Gastrocnemius medialis (tissue), 4 donors: ENCODE measurements around the gene JCAD. TPM values are rescaled to one million over a fixed set of nuclear protein-coding genes. Genes with fewer than 3 reads are reported as not detected.
A peak's percentile ranks its signal among the peaks of the same experiment; 100 is the strongest.
"Not testable (repeated sequence)": the region's sequence is repeated elsewhere in the genome, so short reads cannot be mapped to it uniquely, and the experiment has no call there.

Experiments used
- ATAC-seq, 2 donors: fragments of 150-250 bp; one replicate each; pipeline ENCODE4 v1.9.1; 2016
- DNase-seq, 2 donors: peaks; one replicate each; pipeline ENCODE4 v3.0.0-alpha.2; 2019
- H3K27ac ChIP-seq, 4 donors: fragments of 200-600 bp; sonication (generic); 1 replicate in 1 of 4; 2 replicates in 3 of 4; pipeline ENCODE4 v1.5.1; 2016 to 2018; ENCODE audit warnings: mild to moderate bottlenecking in 2 of 4, moderate library complexity in 1 of 4
- H3K27me3 ChIP-seq, 3 donors: fragments of 200-600 bp; sonication (generic) in 2 of 3; 1 replicate in 1 of 3; 2 replicates in 2 of 3; pipeline versions ENCODE4 v1.5.1 to v1.6.0; 2016 to 2019; ENCODE audit warnings: mild to moderate bottlenecking in 1 of 3, moderate library complexity in 1 of 3
- H3K36me3 ChIP-seq, 2 donors: fragments of 200-600 bp; sonication (generic) in 1 of 2; one replicate each; pipeline ENCODE4 v1.5.1; 2017 to 2018
- H3K4me1 ChIP-seq, 2 donors: fragments of 200-600 bp; sonication (generic) in 1 of 2; one replicate each; pipeline ENCODE4 v1.5.1; 2016 to 2017; ENCODE audit warnings: mild to moderate bottlenecking in 2 of 2
- H3K4me3 ChIP-seq, 4 donors: fragments of 200-600 bp; sonication (generic) in 3 of 4; 1 replicate in 1 of 4; 2 replicates in 3 of 4; pipeline ENCODE4 v1.5.1; 2016 to 2019; ENCODE audit warnings: mild to moderate bottlenecking in 2 of 4
- H3K9me3 ChIP-seq, 3 donors: fragments of 200-600 bp; sonication (generic) in 2 of 3; 1 replicate in 1 of 3; 2 replicates in 2 of 3; pipeline ENCODE4 v1.5.1; 2016 to 2019
- POLR2A ChIP-seq, 2 donors: fragments of 450-650 bp; IDR thresholded peaks; one replicate each; pipeline ENCODE4 v1.6.1; 2017; ENCODE audit warnings: antibody characterized with exemption in 2 of 2, mild to moderate bottlenecking in 2 of 2, moderate library complexity in 2 of 2
- in situ Hi-C, 4 donors: fragments of 200-750 bp; cut with MboI; loops; one replicate each; pipeline versions ENCODE4 v1.15.0 to v1.8.0; 2017; ENCODE audit warnings: low sequenced_read_pairs in 4 of 4
- intact Hi-C: fragments of 100-400 bp; cut with DNase I; formaldehyde crosslinking; loops from one replicate; pipeline ENCODE4 v1.15.1; 2023; ENCODE audit warnings: low total_unique reads
- total RNA-seq, 4 donors: library from RNA; depleted of rRNA; stranded (reverse); fragments of >200 nt; gene quantifications; one replicate each; pipeline versions ENCODE4 v1.1.0 to v1.2.3, GENCODE V29; 2016
- TF ChIP-seq, protein P1 (sequence below), 5 experiments: fragments of 450-650 bp in 3 of 5; fragments of 200-600 bp in 2 of 5; sonication (generic) in 2 of 5; IDR thresholded peaks in 4 of 5; conservative IDR thresholded peaks in 1 of 5; 1 replicate in 4 of 5; 2 replicates in 1 of 5; pipeline ENCODE4 v1.5.1; 2016 to 2019; ENCODE audit warnings: antibody characterized with exemption in 5 of 5, mild to moderate bottlenecking in 3 of 5, moderate library complexity in 3 of 5

JCAD gene
- total RNA-seq, 4 donors from 2014 or later: 6.0 to 12.1 (median 6.5) TPM

DNA sequence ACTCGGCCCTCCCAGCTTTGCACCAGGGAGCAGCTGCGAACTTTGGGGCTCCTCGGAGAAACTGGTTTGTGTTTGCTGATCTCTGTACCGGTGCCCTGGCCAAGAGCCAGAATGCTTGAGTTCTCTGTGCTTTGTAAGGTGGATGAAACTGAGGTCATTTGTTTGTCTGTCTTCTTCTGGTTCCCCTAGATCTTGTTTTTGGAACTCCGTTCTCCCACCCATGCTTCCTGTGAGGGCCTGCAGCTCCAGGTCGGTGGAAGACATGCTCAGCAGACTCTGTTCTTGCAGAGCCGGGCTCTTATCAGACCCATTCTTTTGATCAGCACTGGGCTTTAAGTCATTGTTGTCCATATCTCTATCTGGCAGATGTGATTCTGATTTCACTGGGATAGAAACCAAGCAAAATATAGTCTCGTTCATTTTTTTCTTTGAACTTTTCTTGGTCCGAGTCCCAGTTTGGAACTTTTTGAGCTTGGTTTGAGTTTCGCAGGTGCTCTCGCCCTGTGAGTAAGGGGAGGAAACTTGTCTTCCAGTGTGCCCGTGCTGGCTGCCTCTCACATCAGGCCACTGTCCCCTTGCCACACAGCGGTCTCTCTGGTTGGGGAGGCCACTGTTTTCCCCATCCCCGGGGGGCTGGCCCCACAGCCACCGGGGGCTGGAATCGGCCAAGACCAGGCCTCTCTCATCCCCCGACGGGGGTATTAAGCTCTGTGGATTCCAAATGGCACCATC is 31.2 kb downstream of the JCAD start:
- no peaks in the 10 kb centered on the region for H3K27me3 ChIP-seq
- no peak overlapping the region for H3K4me3 ChIP-seq
- H3K36me3 ChIP-seq: no peaks in the 10 kb centered on the region
- DNase-seq (peak in 1 of 2 donors; percentile 23), ATAC-seq (peak; percentile 63 to 70)
- no peaks in the 10 kb centered on the region for H3K9me3 ChIP-seq
- TF ChIP-seq, protein P1, sequence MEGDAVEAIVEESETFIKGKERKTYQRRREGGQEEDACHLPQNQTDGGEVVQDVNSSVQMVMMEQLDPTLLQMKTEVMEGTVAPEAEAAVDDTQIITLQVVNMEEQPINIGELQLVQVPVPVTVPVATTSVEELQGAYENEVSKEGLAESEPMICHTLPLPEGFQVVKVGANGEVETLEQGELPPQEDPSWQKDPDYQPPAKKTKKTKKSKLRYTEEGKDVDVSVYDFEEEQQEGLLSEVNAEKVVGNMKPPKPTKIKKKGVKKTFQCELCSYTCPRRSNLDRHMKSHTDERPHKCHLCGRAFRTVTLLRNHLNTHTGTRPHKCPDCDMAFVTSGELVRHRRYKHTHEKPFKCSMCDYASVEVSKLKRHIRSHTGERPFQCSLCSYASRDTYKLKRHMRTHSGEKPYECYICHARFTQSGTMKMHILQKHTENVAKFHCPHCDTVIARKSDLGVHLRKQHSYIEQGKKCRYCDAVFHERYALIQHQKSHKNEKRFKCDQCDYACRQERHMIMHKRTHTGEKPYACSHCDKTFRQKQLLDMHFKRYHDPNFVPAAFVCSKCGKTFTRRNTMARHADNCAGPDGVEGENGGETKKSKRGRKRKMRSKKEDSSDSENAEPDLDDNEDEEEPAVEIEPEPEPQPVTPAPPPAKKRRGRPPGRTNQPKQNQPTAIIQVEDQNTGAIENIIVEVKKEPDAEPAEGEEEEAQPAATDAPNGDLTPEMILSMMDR (IDR thresholded peaks at IDR 0.05 in 4 of 5, conservative IDR thresholded peaks at IDR 0.05 in 1 of 5): no peak
- no peak for TF ChIP-seq POLR2A (IDR thresholded peaks at IDR 0.05)
- in situ Hi-C loops (no loop called here), intact Hi-C loops (no loop called here)
- H3K27ac ChIP-seq: peak overlapping the region; percentile 57 to 81 (median 69)
- H3K4me1 ChIP-seq: peaks cover 0 to 13% of the 10 kb centered on the region in 2 donors

DNA sequence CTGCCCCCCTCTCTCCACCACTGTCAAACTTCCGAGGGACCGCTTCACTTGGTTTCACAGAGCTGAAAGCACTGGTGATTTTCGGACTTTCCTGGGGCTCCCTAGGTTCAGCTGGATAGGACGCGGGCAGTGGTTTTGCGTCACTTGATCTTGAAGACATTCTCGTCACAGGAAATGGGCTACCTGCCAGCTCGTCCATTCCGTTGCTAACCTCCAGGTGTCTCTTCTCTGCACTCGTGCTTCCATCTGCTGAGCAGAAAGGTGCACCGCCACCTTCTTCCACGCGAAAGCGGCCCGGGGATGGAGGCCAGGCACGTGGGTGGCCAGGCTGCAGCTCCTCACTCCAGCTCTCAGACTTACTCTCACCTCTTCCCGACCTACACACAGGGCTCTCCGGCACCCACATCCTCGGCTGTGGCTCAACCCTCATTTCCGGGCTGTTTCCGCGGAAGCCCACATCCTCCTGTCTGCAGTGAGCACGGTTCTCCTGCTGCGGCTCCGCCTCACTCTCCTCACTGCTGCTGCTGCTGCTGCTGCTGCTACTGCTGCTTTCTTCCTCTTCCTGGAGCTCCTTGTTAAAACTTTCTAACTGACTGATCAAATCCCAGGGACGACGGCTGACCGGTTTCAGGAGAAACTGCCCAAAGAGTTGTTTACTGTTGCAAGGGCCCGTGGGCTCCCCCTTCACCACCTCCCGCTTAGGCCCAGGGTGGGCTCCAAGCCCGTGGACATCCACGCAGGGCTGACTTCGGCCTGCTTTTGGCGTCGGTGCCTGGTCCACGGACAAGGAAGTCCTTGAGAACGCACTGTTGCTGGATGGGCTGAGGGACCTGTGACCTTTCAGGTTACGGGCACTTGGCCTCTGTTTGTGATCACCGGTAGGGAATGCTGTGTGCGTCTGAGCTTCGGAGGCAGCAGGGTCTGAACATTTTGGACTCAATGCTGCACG is 32.1 kb downstream of the JCAD start:
- ATAC-seq (no peak), DNase-seq (peak in 1 of 2 donors; percentile 25)
- Histone ChIP-seq H3K27me3 (no peaks in the 10 kb centered on the region), H3K36me3 (no peaks in the 10 kb centered on the region), H3K27ac (peak overlapping the region; percentile 24 to 74 (median 58)), H3K4me1 (peaks cover 0 to 13% of the 10 kb centered on the region in 2 donors), H3K9me3 (no peaks in the 10 kb centered on the region), H3K4me3 (no peak overlapping the region)
- TF ChIP-seq, protein P1 (IDR thresholded peaks at IDR 0.05 in 4 of 5, conservative IDR thresholded peaks at IDR 0.05 in 1 of 5): peak in 1 of 5 experiments; percentile 8
- peak in 1 of 2 donors; percentile 9 for TF ChIP-seq POLR2A (IDR thresholded peaks at IDR 0.05)
- intact Hi-C loops: no loop called here
- in situ Hi-C loops: no loop called here

DNA sequence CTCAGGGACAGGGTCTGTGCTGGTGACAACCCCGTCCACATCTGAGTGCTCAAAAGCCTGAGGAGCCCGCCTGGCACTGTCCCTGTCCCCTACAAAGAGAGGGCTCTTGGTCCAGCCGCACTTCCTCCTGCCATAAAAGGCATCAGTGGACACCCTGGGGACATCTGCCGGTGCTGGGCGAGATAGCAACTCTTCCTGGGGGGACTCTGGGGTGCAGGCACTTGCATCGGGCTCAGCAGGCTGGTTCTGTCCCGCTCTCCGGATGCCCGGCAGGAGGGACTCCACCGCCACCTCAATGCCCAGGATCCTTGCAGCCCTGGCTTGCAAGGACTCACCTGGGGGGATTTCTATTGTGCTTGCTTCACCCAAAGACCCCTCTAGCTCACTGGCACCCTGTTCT is 32.8 kb downstream of the JCAD start:
- TF ChIP-seq, protein P1 (IDR thresholded peaks at IDR 0.05 in 4 of 5, conservative IDR thresholded peaks at IDR 0.05 in 1 of 5): no peak
- TF ChIP-seq POLR2A (IDR thresholded peaks at IDR 0.05): no peak
- no peak for ATAC-seq
- Histone ChIP-seq H3K4me3 (no peak overlapping the region), H3K27me3 (no peaks in the 10 kb centered on the region), H3K4me1 (peaks cover 0 to 13% of the 10 kb centered on the region in 2 donors), H3K36me3 (no peaks in the 10 kb centered on the region), H3K27ac (peak overlapping the region; percentile 24 to 74 (median 58)), H3K9me3 (no peaks in the 10 kb centered on the region)
- in situ Hi-C loops (no loop called here), intact Hi-C loops (no loop called here)
- DNase-seq: no peak

DNA sequence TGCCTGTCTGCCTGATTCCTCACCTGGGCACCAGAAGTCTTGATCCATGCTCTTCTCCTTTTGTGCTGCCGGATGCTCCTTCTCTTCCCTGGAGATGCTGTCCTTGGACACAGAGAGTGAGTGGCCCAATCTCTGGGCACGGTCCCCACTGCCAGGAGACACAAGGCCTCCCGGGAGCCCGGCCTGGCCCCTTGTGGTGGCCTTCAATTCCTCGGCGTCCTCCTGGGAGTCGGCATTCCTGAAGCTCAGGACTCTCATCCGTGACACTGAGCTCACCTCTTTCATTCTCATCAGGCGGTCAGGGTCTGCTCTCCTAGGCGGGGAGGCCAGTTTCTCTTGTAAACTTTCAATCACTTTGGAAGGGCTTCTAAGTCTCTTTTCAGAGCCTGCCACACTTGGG is 33.3 kb downstream of the JCAD start:
- DNase-seq: no peak
- Histone ChIP-seq H3K27ac (peak overlapping the region; percentile 24 to 74 (median 58)), H3K4me3 (no peak overlapping the region), H3K4me1 (peaks cover 0 to 13% of the 10 kb centered on the region in 2 donors), H3K36me3 (no peaks in the 10 kb centered on the region), H3K27me3 (no peaks in the 10 kb centered on the region), H3K9me3 (no peaks in the 10 kb centered on the region)
- TF ChIP-seq, protein P1 (IDR thresholded peaks at IDR 0.05 in 4 of 5, conservative IDR thresholded peaks at IDR 0.05 in 1 of 5): no peak
- TF ChIP-seq POLR2A (IDR thresholded peaks at IDR 0.05): no peak
- intact Hi-C loops: no loop called here
- no peak for ATAC-seq
- in situ Hi-C loops: no loop called here

DNA sequence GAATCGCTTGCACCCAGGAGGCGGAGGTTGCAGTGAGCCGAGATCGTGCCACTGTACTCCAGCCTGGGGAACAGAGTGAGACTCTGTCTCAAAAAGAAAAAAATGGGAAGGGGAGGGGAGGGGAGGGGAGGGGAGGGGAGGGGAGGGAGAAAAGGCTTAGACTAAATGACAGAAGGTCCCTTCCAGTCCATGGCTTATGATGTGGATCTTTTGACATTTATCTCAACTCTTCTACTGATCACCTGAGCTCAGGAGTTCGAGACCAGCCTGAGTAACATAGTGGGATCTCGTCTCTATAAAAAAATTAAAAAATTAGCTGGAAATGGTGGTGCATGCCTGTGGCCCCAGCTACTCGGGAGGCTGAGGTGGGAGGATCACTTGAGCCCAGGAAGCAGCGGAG is 34.0 kb downstream of the JCAD start:
- intact Hi-C loops: not testable (repeated sequence)

More for the DNA sequence above, 34.0 kb downstream of the JCAD start:
- H3K27ac ChIP-seq, ATAC-seq, H3K4me3 ChIP-seq, H3K27me3 ChIP-seq, H3K36me3 ChIP-seq, H3K9me3 ChIP-seq, DNase-seq, in situ Hi-C loops: not testable (repeated sequence)
- peaks cover 0 to 13% of the 10 kb centered on the region in 2 donors for H3K4me1 ChIP-seq
